ENCODE results near the gene PCBP3. TPM values are rescaled to one million over a fixed set of nuclear protein-coding genes. Genes with fewer than 3 reads are reported as not detected.

PCBP3 gene
- total and polyA plus RNA-seq, 2 of the 8 experiments (the other 6 are each of a cell fraction or from before 2014, with no cell fraction given), result 3.5 to 6.3 TPM

DNA sequence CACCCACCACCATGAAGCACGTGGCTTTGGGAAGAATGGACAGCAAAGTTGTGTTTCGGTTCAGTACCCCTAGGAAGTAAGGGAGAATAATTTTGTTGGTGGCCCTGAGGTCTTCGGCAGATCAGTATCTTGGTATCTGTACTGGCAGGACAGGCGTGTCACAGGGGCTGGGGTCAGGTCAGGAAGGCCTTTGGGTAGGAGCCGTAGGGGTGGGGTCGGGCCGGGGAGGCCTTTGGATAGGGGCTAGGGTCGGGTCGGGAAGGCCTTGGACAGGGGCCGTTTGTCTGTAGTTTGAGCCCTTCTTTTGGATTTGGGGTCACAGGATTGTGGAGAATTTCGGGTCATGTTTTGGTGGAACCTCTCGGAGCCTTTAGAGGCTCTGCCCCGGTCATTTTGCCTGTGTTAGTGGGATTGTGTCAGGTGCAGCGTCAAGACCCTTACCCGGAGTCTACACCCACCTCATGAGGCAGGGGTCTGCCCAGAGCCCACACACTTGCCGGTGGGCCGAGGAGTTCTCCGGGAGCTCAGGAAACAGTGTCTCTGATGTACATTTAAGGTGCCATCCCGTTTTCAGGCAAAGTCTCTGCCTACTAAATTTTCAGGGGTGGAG is 262.8 kb downstream of the PCBP3 start:
- Histone ChIP-seq H3K27ac (ENCODE audit: low read depth, low read length) (no peak overlapping the region), H3K18ac (ENCODE audit: extremely low read depth, low read length) (no peak overlapping the region), H4K5ac (ENCODE audit: insufficient read length, low read depth, low read length) (no peak overlapping the region), H3K4me1 (replicated peaks in 1 of 4; ENCODE audit: control insufficient read depth in 3 of 4, insufficient read depth in 4 of 4, low read length in 3 of 4) (no peaks in the 10 kb centered on the region), H3K36me3 (ENCODE audit: control insufficient read depth in 2 of 4, insufficient read depth in 4 of 4, low read length in 3 of 4) (no peaks in the 10 kb centered on the region), H3K23me2 (ENCODE audit: low read depth, low read length) (no peaks in the 10 kb centered on the region), H3K4ac (replicated peaks; ENCODE audit: insufficient read length, low read depth, low read length) (no peak overlapping the region), H3K4me3 (ENCODE audit: extremely low read depth in 1 of 4, insufficient read depth in 2 of 4, low read depth in 3 of 4, low read length in 4 of 4) (no peak overlapping the region), H4K91ac (replicated peaks; ENCODE audit: insufficient read length, low read length) (no peak overlapping the region), H2BK20ac (ENCODE audit: low read length) (no peak overlapping the region), H3K79me1 (ENCODE audit: low read depth, low read length) (no peaks in the 10 kb centered on the region), H3K56ac (replicated peaks; ENCODE audit: insufficient read length, low read depth, low read length) (no peak overlapping the region), H3K79me2 (ENCODE audit: control insufficient read depth in 1 of 2, insufficient read depth in 2 of 2, low read length in 2 of 2) (no peaks in the 10 kb centered on the region), H3K9ac (replicated peaks in 1 of 4; ENCODE audit: extremely low read depth in 1 of 4, low read depth in 3 of 4, low read length in 3 of 4) (no peak overlapping the region), H2AFZ (ENCODE audit: low read length) (no peak overlapping the region), H3K27me3 (replicated peaks in 1 of 4; ENCODE audit: control insufficient read depth in 3 of 4, extremely low read depth in 1 of 4, insufficient read depth in 3 of 4, low read length in 3 of 4) (peaks cover 0 to 2% (median 0%) of the 10 kb centered on the region in 4 experiments; a peak in 1 of 7 replicates), H3K23ac (ENCODE audit: insufficient read length) (no peak overlapping the region), H4K8ac (ENCODE audit: extremely low read depth, insufficient read depth, low read length) (no peak overlapping the region), H2BK12ac (ENCODE audit: low read depth, low read length) (no peak overlapping the region), H2BK5ac (ENCODE audit: low read depth, low read length) (no peak overlapping the region), H2BK120ac (replicated peaks; ENCODE audit: low read depth, low read length) (no peak overlapping the region), H3K9me3 (ENCODE audit: insufficient read depth in 2 of 2, low read depth in 1 of 2, low read length in 1 of 2) (no peaks in the 10 kb centered on the region), H2AK5ac (ENCODE audit: low read depth, low read length) (no peak overlapping the region), H4K20me1 (replicated peaks in 1 of 2; ENCODE audit: control insufficient read depth in 1 of 2, insufficient read depth in 2 of 2, low read length in 2 of 2) (peaks cover 0 to 4% of the 10 kb centered on the region in 2 experiments), H3K4me2 (ENCODE audit: insufficient read depth in 1 of 2, low read depth in 2 of 2, low read length in 2 of 2) (no peak overlapping the region), H3K14ac (ENCODE audit: insufficient read length) (no peak overlapping the region), H2BK15ac (ENCODE audit: low read length) (no peak overlapping the region)
- DNase-seq (ENCODE audit: low read depth in 1 of 2, low spot score in 2 of 2) (no peak), FAIRE-seq (no peak)
- CTCF ChIA-PET (ENCODE audit: partially characterized antibody), result interaction anchor here (0.6 to 1.2 kb wide), 2 partner anchors 19 to 86 kb away, joined by 3 to 4 read pairs; no protein-coding TSS in a partner anchor
- POLR2A ChIA-PET (ENCODE audit: partially characterized antibody), result no interaction called here
- WGBS, 2 experiments (ENCODE audit: extremely low coverage in 1 of 2, insufficient coverage in 1 of 2, insufficient read length in 1 of 2, insufficient replicate concordance in 2 of 2, low coverage in 1 of 2, low lambda C conversion rate in 2 of 2, missing lambda C conversion rate in 1 of 2), result 94% methylated on average over 14 of the region's 19 CpGs; no CpG with 5 or more reads in 1 of the 2 experiments
- TF ChIP-seq POLR2AphosphoS5 (IDR thresholded peaks at IDR 0.05; ENCODE audit: low read depth, low read length) (no peak), RFX5 (IDR thresholded peaks at IDR 0.05; ENCODE audit: borderline replicate concordance, low read depth, low read length) (no peak), ASH2L (IDR thresholded peaks at IDR 0.05; ENCODE audit: low read length) (no peak), MAFK (IDR thresholded peaks at IDR 0.05; ENCODE audit: low read depth, low read length) (no peak), POU5F1 (IDR thresholded peaks at IDR 0.05; ENCODE audit: low read depth, low read length) (no peak), BACH1 (IDR thresholded peaks at IDR 0.05; ENCODE audit: low read length) (no peak), RXRA (IDR thresholded peaks at IDR 0.05; ENCODE audit: insufficient read depth, low read depth, low read length) (no peak), EP300 (IDR thresholded peaks at IDR 0.05; ENCODE audit: borderline replicate concordance in 1 of 2, low read depth in 2 of 2, low read length in 2 of 2) (no peak), GTF2F1 (IDR thresholded peaks at IDR 0.05; ENCODE audit: borderline replicate concordance, low read depth, low read length) (no peak), YY1 (IDR thresholded peaks at IDR 0.05; ENCODE audit: low read depth, low read length) (no peak), TBP (IDR thresholded peaks at IDR 0.05; ENCODE audit: low read depth, low read length) (no peak), SP1 (IDR thresholded peaks at IDR 0.05; ENCODE audit: low read depth, low read length) (no peak), USF2 (IDR thresholded peaks at IDR 0.05; ENCODE audit: low read length) (no peak), KDM5A (IDR thresholded peaks at IDR 0.05; ENCODE audit: low read length) (no peak)
